ENCODE measurements around the gene CDHR5. TPM values are rescaled to one million over a fixed set of nuclear protein-coding genes. Genes with fewer than 3 reads are reported as not detected.

The CDHR5 gene
- total RNA-seq, result 1,000 to 10,000 TPM in 1 of 4 donors, 100 to 1,000 TPM in 3; 256 to 1,063 (median 597) TPM

- peaks cover 6 to 22% (median 19%) of the 10 kb centered on the region in 4 donors for H3K4me1 ChIP-seq
- in situ Hi-C loops (cut with MboI; ENCODE audit: low pct_ligation_motif_present in 1 of 4, low pct_unique_long_range_greater_than_20kb in 1 of 4, low sequenced_read_pairs in 3 of 4), result no loop called here
- intact Hi-C loops (cut with DNase I; ENCODE audit: low total_unique reads), result no loop called here
- peak; percentile 83 for DNase-seq
- H3K9me3 ChIP-seq, result no peaks in the 10 kb centered on the region
- peak; percentile 81 for TF ChIP-seq POLR2A (IDR thresholded peaks at IDR 0.05)
- peak; percentile 26 to 91 (median 90) for TF ChIP-seq POLR2AphosphoS5 (IDR thresholded peaks at IDR 0.05)
- TF ChIP-seq CTCF (IDR thresholded peaks at IDR 0.05), result no peak
- no peak for TF ChIP-seq EP300 (IDR thresholded peaks at IDR 0.05; ENCODE audit: low read depth)
- WGBS, 2 donors (ENCODE audit: low coverage in 1 of 2), result 48% methylated on average over 33 of the region's 33 CpGs; no CpG with 5 or more reads in 1 of the 2 donors
- peak within 1 kb of the TSS; percentile 82 to 91 (median 86) for H3K27ac ChIP-seq
- peaks cover 26% of the 10 kb centered on the region for H3K27me3 ChIP-seq
- no peaks in the 10 kb centered on the region for H3K36me3 ChIP-seq
- H3K4me3 ChIP-seq, result peak within 1 kb of the TSS in 3 of 4 donors; percentile 37 to 52 (median 42)
Measured at GRCh38 chr11:624705-625635, at the start of gene CDHR5. Gene CDHR5 (minus strand): TSS chr11:624955. CDS start chr11:624902, 53 bp downstream.

- TF ChIP-seq POLR2A (IDR thresholded peaks at IDR 0.05) (no peak), POLR2AphosphoS5 (IDR thresholded peaks at IDR 0.05) (no peak), CTCF (IDR thresholded peaks at IDR 0.05) (no peak), EP300 (IDR thresholded peaks at IDR 0.05; ENCODE audit: low read depth) (no peak)
Measured at GRCh38 chr11:674406-674805, 49.7 kb upstream of the CDHR5 start.

GRCh38 chr11:673866-674265, 49.1 kb upstream of the CDHR5 start:
- in situ Hi-C loops (cut with MboI; ENCODE audit: low pct_ligation_motif_present in 1 of 4, low pct_unique_long_range_greater_than_20kb in 1 of 4, low sequenced_read_pairs in 3 of 4) (no loop called here), intact Hi-C loops (cut with DNase I; ENCODE audit: low total_unique reads) (no loop called here)
- DNase-seq, result no peak
- H3K27me3 ChIP-seq, result no peaks in the 10 kb centered on the region
- WGBS, 2 donors (ENCODE audit: low coverage in 1 of 2), result 92 to 100% methylated on average over 1 to 8 of the region's 8 CpGs
- H3K27ac ChIP-seq, result no peak overlapping the region
- H3K4me1 ChIP-seq, result no peaks in the 10 kb centered on the region
- no peaks in the 10 kb centered on the region for H3K9me3 ChIP-seq
- no peak overlapping the region for H3K4me3 ChIP-seq
- no peak for TF ChIP-seq POLR2A (IDR thresholded peaks at IDR 0.05)
- no peak for TF ChIP-seq EP300 (IDR thresholded peaks at IDR 0.05; ENCODE audit: low read depth)
- no peak for TF ChIP-seq POLR2AphosphoS5 (IDR thresholded peaks at IDR 0.05)
- no peak for TF ChIP-seq CTCF (IDR thresholded peaks at IDR 0.05)
- peaks cover 0 to 31% (median 11%) of the 10 kb centered on the region in 4 donors for H3K36me3 ChIP-seq

More at GRCh38 chr11:674406-674805, 49.7 kb upstream of the CDHR5 start:
- Histone ChIP-seq H3K36me3 (peaks cover 0 to 31% (median 11%) of the 10 kb centered on the region in 4 donors), H3K4me3 (no peak overlapping the region), H3K27ac (no peak overlapping the region), H3K27me3 (no peaks in the 10 kb centered on the region), H3K4me1 (no peaks in the 10 kb centered on the region), H3K9me3 (no peaks in the 10 kb centered on the region)
- 87 to 100% methylated on average over 1 to 17 of the region's 17 CpGs for WGBS, 2 donors (ENCODE audit: low coverage in 1 of 2)
- in situ Hi-C loops (cut with MboI; ENCODE audit: low pct_ligation_motif_present in 1 of 4, low pct_unique_long_range_greater_than_20kb in 1 of 4, low sequenced_read_pairs in 3 of 4), result no loop called here
- DNase-seq, result no peak
- intact Hi-C loops (cut with DNase I; ENCODE audit: low total_unique reads), result no loop called here

- in situ Hi-C loops (cut with MboI; ENCODE audit: low pct_ligation_motif_present in 1 of 4, low pct_unique_long_range_greater_than_20kb in 1 of 4, low sequenced_read_pairs in 3 of 4) (loop anchor here in 1 of 4 donors (10.0 kb wide), 1 partner anchor 59 kb away; no protein-coding TSS in a partner anchor), intact Hi-C loops (cut with DNase I; ENCODE audit: low total_unique reads) (no loop called here)
- H3K27me3 ChIP-seq, result no peaks in the 10 kb centered on the region
- DNase-seq, result no peak
- H3K4me3 ChIP-seq, result no peak overlapping the region
- H3K4me1 ChIP-seq, result peaks cover 0 to 10% (median 2%) of the 10 kb centered on the region in 4 donors
- no peaks in the 10 kb centered on the region for H3K9me3 ChIP-seq
- 75% methylated on average over 11 of the region's 11 CpGs; no CpG with 5 or more reads in 1 of the 2 donors for WGBS, 2 donors (ENCODE audit: low coverage in 1 of 2)
- H3K27ac ChIP-seq, result peak overlapping the region; percentile 50 to 63 (median 58)
- TF ChIP-seq CTCF (IDR thresholded peaks at IDR 0.05) (no peak), POLR2A (IDR thresholded peaks at IDR 0.05) (no peak), POLR2AphosphoS5 (IDR thresholded peaks at IDR 0.05) (no peak)
- H3K36me3 ChIP-seq, result no peaks in the 10 kb centered on the region
Measured at GRCh38 chr11:665704-666281, 41.0 kb upstream of the CDHR5 start.
